ENCODE results near the gene RNF168.
"Not testable (repeated sequence)": the region's sequence is repeated elsewhere in the genome, so short reads cannot be mapped to it uniquely, and the experiment has no call there.

Gene RNF168

DNA sequence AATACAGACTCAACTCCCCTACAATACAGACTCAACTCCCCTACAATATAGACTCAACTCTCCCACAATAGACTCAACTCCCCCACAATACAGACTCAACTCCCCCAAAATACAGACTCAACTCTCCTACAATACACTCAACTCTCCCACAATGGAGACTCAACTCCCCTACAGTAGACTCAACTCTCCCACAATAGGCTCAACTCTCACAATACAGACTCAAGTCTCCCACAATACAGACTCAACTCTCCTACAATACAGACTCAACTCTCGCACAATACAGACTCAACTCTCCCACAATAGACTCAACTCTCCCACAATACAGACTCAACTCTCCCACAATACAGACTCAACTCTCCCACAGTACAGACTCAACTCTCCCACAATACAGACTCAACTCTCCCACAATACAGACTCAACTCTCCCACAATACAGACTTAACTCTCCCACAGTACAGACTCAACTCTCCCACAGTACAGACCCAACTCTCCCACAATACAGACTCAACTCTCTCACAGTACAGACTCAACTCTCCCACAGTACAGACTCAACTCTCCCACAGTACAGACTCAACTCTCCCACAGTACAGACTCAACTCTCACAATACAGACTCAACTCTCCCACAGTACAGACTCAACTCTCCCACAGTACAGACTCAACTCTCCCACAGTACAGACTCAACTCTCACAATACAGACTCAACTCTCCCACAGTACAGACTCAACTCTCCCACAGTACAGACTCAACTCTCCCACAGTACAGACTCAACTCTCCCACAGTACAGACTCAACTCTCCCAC lies 40.7 kb downstream of the RNF168 start:
- not testable (repeated sequence) for DNase-seq

DNA sequence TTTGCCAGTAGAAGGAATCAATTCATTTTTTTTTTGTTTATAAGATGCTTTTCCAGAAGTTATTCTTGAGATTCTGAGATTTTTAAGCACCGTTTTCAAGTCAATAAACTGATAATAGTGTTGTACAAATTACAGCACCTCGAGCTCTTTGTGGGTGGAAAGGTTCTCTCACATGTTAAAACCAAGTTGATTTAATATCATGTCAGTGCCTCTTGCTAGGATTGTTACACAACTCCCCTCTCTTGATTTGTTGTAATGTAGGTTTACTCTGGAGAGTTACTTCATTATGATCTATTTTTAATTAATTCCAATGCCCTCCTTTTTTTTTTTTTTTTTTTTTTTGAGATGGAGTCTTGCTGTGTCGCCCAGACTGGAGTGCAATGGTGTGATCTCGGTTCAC lies 45.5 kb downstream of the RNF168 start:
- no peak for DNase-seq

DNA sequence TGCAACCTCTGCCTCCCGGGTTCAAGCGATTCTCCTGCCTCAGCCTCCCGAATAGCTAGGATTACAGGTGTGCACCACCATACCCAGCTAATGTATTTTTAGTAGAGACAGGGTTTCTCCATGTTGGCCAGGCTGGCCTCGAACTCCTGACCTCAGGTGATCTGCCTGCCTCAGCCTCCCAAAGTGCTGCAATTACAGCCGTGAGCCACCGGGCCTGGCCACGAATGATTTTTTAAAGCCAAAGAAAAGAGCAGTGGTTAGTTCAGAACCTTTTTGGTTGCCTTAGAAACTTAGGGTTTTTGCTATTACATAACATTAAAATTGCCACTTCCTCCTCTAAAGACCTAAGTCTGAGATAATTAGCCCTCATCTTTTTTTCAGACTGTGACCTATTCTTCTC lies 46.1 kb downstream of the RNF168 start:
- DNase-seq, result not testable (repeated sequence)

DNA sequence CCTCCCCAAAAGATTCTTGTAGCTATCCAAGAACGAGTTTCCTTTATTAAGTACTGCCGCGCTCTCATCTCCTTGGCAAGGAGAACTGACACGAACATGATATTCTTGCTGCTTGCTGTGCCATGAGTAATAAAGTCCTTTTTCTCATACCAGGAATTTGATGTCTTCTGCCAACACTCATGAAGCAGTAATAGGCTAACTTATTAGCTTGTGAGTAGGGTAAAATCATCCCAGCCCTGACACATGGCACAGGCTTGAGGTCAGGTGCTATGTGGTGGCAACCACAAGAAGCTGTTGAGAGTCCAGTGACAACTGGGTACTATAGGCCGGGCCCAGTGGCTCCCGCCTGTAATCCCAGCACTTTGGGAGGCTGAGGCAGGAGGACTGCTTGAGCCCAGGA lies 48.6 kb downstream of the RNF168 start:
- DNase-seq, result no peak

DNA sequence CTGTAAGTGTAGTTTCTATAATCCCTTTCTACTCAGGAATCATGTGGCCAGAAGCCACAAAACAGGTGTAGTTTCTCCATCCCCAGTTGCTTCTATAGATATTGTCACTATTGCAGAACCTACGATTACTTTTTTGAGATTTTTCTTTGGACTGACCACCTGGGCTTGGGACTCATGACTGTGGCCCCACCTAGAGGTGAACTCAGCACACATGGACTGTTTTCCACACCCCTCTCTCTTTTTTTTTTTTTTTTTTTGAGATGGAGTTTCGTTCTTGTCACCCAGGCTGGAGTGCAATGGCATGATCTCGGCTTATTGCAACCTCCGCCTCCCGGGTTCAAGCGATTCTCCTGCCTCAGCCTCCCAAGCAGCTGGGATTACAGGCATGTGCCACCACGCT lies 58.2 kb downstream of the RNF168 start:
- not testable (repeated sequence) for DNase-seq

DNA sequence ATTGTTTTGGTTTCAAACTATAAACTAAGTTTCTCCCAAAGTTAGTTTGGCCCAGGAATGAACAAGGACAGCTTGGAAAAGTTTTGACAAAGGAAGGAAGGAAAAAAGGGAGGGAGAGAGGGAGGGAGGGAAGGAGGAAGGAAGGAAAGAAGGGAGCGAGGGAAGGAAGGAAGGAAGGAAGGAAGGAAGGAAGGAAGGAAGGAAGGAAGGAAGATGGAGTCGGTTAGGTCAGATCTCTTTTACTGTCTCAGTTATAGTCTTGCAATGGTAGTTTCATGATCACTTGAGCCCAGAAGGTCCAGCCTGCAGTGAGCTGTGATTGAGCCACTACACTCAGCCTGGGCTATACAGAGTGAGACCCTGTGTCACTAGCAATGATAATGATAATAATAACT lies 59.1 kb downstream of the RNF168 start:
- no peak for DNase-seq

DNA sequence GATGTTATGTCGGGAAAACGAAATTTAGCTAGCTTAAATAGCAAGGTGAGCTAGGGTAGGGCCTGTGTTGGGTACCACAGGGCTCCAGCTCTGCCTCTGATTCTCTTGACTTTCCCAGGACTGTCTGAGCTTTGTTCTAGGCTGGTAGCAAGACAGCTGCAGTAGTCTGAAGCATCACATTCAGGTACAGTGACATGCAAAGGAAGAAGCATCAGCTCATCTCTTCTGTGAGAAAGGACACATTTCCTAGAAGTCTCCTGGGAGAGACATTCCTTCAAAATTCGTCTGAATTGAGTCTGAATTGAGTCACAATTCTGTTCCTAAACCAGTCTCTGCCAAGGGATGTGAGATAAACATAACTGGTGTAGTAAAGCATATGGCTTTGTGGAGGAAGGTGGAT lies 62.9 kb downstream of the RNF168 start:
- no peak for DNase-seq

DNA sequence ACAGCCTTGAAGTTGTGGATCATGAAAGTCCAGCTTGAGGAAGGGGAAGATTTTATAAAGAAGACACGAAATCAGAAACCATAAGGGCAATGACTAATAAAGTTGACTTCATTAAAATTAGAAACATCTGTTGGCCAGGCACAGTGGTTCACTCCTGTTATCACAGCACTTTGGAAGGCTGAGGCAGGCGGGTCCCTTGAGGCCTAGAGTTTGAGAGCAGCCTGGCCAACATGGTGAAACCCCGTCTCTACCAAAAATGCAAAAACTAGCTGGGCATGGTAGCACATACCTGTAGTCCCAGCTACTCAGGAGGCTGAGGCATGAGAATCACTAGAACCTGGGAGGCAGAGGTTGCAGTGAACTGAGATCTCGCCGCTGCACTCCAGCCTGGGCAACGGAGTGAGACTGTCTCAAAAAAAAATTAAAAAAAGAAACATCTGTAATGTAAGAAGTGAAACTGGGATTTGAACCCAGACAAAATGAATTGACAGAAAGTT lies 63.5 kb downstream of the RNF168 start:
- no peak for DNase-seq

DNA sequence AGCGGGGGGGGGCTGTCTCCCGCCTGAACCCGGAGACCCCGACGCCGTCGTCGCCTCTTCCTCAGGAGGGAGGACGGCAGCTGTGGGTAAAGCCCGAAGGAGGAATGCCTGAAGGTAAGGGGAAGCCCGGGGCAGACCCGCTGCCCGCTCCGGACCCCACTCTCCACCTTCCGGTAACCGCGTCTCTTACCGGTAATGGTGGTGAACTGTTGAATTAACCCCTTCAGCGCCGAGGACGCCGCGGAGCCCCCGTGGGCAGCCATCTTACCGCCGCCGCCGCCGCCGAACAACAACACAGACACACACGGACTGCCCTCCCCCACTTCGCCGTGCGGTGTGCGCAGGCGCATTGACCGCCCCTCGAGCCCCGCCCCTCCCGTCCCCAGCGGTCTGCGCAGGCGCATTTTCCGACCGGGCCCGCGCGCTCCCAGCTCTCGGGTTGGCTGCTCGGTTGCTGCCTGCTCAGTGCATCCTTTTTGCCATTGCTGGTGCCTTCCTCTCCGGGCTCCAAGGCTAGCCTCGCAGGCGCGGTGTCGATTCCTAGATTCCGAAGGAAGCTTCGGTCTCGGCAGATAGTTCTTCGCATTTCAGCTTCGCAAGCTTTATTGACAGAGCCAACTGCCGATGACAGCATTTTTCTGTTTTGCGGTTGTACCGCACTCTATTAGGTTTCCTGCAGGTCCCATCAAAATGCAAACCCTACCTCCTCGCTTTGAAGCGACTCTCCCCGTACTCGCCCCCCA lies 71.3 kb downstream of the RNF168 start, which contains the start of gene UBXN7:
TSS of gene UBXN7 (minus strand) at position 291 of the 743 bp plus-strand sequence. CDS start at position 263, 28 bp downstream.
- peak; percentile 89 to 97 for DNase-seq

DNA sequence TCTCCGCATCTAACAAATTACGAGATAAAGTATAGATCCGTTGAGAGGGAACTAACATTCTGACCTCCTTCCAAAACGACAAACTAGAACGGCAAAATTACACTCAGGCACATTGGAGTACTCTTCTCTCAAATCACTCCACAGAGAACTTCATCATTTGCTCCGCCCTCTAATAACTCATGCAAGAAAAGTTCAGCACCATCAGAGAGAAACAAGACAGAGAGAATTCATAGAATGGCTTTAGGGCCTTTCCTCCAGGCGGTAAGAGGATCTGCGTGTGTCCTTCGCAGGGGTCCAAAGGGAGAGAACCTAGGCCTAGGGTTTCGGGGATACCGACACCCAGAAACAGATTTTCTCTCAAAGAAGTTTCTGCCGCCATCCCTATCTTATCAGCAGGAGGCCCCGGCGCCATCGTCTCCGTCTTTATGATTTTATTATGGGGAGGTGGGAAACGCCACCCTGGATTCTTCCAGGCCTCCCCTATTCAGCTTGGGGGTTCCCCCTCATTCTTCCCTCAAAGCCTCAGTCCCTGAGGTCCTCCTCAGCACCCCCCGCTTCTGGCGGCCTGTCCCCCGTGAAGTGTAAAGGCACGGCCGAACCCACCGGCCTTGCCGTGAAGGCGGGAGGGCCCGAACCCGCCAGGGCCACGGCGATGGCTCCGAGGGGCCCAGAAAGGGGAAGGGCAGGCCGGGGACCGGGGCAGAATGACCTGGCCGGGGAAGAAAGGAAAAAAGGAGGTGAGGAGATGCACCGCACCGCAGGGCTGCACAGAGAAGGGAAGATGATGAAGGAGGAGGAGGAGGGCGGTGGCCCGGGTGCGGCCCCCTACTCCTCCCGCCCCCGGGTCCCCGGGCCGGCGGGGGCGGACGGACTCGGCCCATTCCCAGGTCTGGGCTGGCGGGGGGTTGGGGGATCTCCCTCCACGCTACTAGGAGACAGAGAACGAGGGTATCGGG lies 72.1 kb downstream of the RNF168 start:
- peak; percentile 11 to 36 for DNase-seq

DNA sequence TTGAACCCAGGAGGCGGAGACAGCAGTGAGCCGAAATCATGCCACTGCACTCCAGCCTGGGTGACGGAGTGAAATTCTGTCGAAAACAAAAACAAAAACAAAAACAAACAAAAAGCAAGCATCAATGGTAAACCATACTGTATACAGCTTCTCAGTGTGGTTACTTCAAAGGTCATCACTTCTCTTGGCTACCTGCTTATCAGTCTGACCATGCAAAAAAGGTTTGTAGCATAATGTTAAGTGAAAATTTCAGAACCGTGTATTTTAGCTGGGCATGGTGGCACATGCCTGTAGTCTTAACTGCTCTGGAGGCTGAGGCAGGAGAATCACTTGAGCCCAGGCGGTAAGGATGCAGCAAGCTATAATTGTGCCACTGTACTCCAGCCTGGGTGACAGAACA lies 75.5 kb downstream of the RNF168 start:
- DNase-seq, result no peak

DNA sequence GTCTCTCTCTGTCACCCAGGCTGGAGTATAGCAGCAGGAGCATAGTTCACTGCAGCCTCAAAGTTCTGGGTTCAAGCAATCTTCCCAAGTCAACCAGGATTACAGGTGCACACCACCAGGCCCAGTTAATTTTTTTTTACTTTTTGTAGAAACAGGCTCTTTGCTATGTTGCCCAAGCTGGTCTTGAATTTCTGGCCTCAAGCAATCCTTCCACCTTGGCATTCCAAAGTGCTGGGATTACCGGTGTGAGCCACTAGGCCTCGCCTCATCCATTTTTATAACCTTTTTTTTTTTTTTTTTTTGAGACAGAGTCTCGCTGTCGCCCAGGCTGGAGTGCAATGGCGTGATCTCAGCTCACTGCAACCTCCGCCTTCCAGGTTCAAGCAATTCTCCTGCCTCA lies 79.1 kb downstream of the RNF168 start:
- not testable (repeated sequence) for DNase-seq

DNA sequence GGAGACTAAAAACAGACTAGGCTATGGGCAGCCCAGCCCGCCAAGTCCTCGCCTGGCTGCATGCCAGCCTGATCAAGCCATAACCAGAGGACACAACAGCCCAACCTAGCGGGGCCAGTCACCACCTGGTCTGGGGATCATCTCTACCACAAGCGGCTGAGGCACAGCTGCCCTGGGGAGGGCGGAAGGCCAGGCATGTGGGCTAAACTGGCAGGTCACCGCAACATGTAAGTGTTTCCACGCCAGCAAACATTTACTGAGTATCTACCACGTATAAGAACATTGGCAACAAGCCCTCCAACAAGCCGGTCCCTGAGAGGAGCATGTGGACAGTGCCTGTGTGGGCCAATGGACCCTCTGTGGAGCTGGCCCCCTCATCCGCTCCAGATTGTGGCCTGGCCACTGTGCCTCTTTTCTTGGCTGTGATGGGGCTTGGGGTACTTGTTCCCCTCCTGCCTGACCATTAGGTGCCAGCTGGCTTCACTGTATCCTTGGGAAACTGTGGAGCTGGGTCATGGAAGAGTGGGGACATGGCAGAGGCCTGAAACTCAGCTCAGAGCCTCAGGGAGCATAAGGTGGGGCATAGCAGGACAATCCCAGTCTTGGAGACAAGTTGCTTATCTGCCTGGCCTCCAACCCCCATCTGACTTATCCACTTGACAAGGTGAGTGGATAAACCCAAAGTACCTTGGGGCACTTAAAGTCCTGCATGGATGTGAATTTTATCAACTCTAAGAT lies 80.4 kb downstream of the RNF168 start:
- DNase-seq, result peak; percentile 27 to 79

DNA sequence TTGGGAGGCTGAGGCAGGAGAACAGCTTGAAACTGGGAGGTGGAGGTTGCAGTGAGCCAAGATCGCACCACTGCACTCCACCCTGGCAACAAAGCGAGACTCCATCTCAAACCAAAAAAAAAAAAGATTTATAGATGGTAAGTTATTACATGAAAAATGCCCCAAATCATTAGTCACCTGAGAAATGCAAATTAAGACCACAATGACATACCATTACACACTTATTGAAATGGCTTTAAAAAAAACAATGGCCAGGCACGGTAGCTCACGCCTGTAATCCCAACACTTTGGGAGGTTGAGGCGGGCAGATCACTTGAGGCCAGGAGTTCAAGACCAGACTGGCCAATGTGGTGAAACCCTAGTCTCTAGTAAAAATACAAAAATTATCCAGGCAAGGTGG lies 81.9 kb downstream of the RNF168 start:
- DNase-seq, result not testable (repeated sequence)

DNA sequence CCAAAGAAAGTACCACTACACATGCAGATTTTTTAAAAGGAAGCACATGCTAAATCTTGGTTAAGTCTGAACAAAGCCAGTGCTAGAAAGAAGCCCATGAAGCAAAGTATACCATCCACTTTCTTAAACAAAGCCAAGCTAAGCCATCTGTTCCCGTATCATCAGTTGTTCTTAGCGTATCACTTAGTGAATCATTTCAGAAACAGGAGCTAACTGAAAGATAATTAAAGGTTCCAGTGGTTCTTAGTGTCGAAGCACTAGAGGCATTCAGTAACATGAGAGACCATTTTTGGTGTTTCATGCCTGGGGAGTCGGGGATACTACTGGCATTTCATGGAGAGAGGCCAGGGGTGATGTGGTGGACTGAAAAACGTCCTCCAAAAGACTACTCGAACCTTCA lies 84.2 kb downstream of the RNF168 start:
- no peak for DNase-seq
